Loucy (cell line): ENCODE measurements around the gene NUP214.
"Not testable (repeated sequence)": the region's sequence is repeated elsewhere in the genome, so short reads cannot be mapped to it uniquely, and the experiment has no call there.

Experiments
- EZH2phosphoT487 ChIP-seq: fragments of 200-600 bp; IDR thresholded peaks from 2 replicates; pipeline ENCODE4 v1.6.1; 2018; ENCODE audit warnings: antibody characterized with exemption, mild to moderate bottlenecking, moderate library complexity, borderline replicate concordance
- TF ChIP-seq, protein P1 (sequence below): fragments of 200-600 bp; sonication (generic); conservative IDR thresholded peaks from 2 replicates; pipeline ENCODE4 v1.5.1; 2014; ENCODE audit warnings: mild to moderate bottlenecking, antibody characterized with exemption, low read length

DNA sequence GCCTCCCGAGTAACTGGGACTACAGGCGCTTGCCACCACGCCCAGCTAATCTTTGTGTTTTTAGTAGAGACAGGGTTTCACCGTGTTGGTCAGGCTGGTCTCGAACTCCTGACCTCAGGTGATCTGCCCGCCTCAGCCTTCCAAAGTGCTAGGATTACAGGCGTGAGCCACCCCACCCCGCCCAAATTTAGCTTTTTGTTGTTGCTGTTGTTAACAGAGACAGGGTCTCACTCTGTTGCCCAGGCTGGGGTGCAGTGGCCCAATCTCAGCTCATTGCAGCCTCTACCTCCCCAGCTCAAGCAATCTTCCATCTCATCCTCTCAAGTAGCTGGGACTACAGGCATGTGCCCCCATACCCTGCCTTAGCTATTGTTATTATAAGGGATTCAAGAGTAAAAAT is 25.5 kb upstream of the NUP214 start:
- TF ChIP-seq, protein P1, sequence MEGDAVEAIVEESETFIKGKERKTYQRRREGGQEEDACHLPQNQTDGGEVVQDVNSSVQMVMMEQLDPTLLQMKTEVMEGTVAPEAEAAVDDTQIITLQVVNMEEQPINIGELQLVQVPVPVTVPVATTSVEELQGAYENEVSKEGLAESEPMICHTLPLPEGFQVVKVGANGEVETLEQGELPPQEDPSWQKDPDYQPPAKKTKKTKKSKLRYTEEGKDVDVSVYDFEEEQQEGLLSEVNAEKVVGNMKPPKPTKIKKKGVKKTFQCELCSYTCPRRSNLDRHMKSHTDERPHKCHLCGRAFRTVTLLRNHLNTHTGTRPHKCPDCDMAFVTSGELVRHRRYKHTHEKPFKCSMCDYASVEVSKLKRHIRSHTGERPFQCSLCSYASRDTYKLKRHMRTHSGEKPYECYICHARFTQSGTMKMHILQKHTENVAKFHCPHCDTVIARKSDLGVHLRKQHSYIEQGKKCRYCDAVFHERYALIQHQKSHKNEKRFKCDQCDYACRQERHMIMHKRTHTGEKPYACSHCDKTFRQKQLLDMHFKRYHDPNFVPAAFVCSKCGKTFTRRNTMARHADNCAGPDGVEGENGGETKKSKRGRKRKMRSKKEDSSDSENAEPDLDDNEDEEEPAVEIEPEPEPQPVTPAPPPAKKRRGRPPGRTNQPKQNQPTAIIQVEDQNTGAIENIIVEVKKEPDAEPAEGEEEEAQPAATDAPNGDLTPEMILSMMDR, result not testable (repeated sequence)
- TF ChIP-seq EZH2phosphoT487, result not testable (repeated sequence)
